ENCODE data around the gene TM9SF3. TPM values are rescaled to one million over a fixed set of nuclear protein-coding genes. Genes with fewer than 3 reads are reported as not detected.

TM9SF3 gene
- polyA plus RNA-seq, 2 of the 4 experiments (the other 2 are of a cell fraction): 92.9 to 138 TPM

DNA sequence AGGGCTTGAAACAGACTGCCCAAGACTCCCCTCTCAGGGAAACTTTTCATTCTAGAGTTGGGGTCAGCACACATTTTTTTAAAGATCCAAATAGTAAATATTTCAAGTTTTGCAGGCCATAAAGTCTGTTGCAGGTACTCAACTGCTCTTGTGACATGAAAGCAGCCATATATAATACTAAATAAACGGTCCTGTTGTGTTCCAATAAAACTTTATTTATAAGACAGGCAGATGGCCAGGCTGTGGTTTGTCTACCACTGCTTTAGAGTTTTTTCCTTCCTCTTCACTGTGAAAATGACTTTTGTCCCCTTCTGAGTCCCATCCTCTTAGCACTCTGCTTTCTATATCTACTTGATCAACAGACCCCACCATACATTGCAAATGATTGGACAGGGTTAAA, 40.5 kb upstream of the TM9SF3 start:
- no peaks in the 10 kb centered on the region for H3K4me1 ChIP-seq

DNA sequence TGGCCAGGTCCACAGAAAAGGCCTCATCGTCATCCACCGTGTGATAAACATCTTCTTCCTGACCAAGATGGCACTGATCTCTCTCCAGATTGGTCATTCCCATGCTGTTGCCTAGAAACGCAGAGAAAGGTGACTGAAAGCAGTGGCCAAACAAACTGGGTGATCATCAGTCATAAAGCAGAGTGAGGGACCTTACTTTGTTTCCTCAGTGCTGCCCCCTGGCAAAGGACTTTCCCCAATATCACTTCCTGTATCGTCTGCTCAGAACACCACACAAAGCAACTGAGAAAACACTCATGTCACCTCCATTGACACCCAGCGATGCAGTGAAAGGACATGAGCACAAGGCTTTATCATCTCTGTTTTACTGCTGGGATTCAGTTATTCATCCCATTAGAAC, 40.0 kb upstream of the TM9SF3 start:
- Histone ChIP-seq H3K4me2 (no peak overlapping the region), H3K27ac (no peak overlapping the region), H3K9me3 (no peaks in the 10 kb centered on the region), H3K4me1 (no peaks in the 10 kb centered on the region), H3K4me3 (no peak overlapping the region)
- no peak for TF ChIP-seq NR3C1 (IDR thresholded peaks at IDR 0.05)
- no peak for TF ChIP-seq SREBF2 (IDR thresholded peaks at IDR 0.05)
- TF ChIP-seq RNF2 (IDR thresholded peaks at IDR 0.05; ENCODE audit: borderline replicate concordance, low read depth): no peak
- no peak for TF ChIP-seq EHMT2 (IDR thresholded peaks at IDR 0.05; ENCODE audit: low read depth)
- TF ChIP-seq CHD4 (IDR thresholded peaks at IDR 0.05; ENCODE audit: borderline replicate concordance): no peak
- TF ChIP-seq POLR2AphosphoS2 (conservative IDR thresholded peaks at IDR 0.05; ENCODE audit: low read length): no peak
- TF ChIP-seq ZC3H11A (IDR thresholded peaks at IDR 0.05): no peak
- TF ChIP-seq, protein P1, sequence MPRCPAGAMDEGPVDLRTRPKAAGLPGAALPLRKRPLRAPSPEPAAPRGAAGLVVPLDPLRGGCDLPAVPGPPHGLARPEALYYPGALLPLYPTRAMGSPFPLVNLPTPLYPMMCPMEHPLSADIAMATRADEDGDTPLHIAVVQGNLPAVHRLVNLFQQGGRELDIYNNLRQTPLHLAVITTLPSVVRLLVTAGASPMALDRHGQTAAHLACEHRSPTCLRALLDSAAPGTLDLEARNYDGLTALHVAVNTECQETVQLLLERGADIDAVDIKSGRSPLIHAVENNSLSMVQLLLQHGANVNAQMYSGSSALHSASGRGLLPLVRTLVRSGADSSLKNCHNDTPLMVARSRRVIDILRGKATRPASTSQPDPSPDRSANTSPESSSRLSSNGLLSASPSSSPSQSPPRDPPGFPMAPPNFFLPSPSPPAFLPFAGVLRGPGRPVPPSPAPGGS (IDR thresholded peaks at IDR 0.05): no peak
- TF ChIP-seq MAZ (IDR thresholded peaks at IDR 0.05; ENCODE audit: borderline replicate concordance, low read depth, low read length): no peak
- no peak for TF ChIP-seq JUN (IDR thresholded peaks at IDR 0.05)
- peak in 1 of 2 experiments; percentile 64; a peak in 3 of 6 replicates for ATAC-seq
- CTCF ChIA-PET: no interaction called here
- 58% methylated on average over 5 of the region's 5 CpGs for WGBS (ENCODE audit: missing lambda C conversion rate)
- POLR2A ChIA-PET: no interaction called here
- DNase-seq (ENCODE audit: low read depth in 1 of 2, low spot score in 1 of 2): peak in 1 of 2 experiments; percentile 21
- FAIRE-seq: no peak

More for the DNA sequence above, 40.5 kb upstream of the TM9SF3 start:
- 31% methylated on average over 1 of the region's 1 CpG for WGBS (ENCODE audit: missing lambda C conversion rate)
- ATAC-seq (no peak), FAIRE-seq (no peak), DNase-seq (ENCODE audit: low read depth in 1 of 2, low spot score in 1 of 2) (no peak)
- no peak overlapping the region for H3K4me3 ChIP-seq
- ChIA-PET CTCF (interaction anchor here (1.0 kb wide), 1 partner anchor 11 kb away, joined by 3 read pairs; no protein-coding TSS in a partner anchor), POLR2A (no interaction called here)
- no peak overlapping the region for H3K4me2 ChIP-seq
- TF ChIP-seq RNF2 (IDR thresholded peaks at IDR 0.05; ENCODE audit: borderline replicate concordance, low read depth) (no peak), POLR2AphosphoS2 (conservative IDR thresholded peaks at IDR 0.05; ENCODE audit: low read length) (no peak), ZFP36 (IDR thresholded peaks at IDR 0.05; ENCODE audit: borderline replicate concordance, partially characterized antibody) (no peak), CHD2 (IDR thresholded peaks at IDR 0.05; ENCODE audit: low read length, partially characterized antibody) (no peak), HDAC2 (IDR thresholded peaks at IDR 0.05) (no peak), RARB (CRISPR knock-in tag; IDR thresholded peaks at IDR 0.05) (no peak), CEBPB (IDR thresholded peaks at IDR 0.05) (no peak), KDM5A (IDR thresholded peaks at IDR 0.05) (no peak), FOSB (CRISPR knock-in tag; IDR thresholded peaks at IDR 0.05) (no peak), JUNB (IDR thresholded peaks at IDR 0.05) (no peak), EP300 (IDR thresholded peaks at IDR 0.05) (no peak), SREBF2 (IDR thresholded peaks at IDR 0.05) (no peak), RAD21 (conservative IDR thresholded peaks at IDR 0.05 in 1 of 2, IDR thresholded peaks at IDR 0.05 in 1 of 2) (no peak), JUN (IDR thresholded peaks at IDR 0.05) (no peak)
- TF ChIP-seq, protein P2, sequence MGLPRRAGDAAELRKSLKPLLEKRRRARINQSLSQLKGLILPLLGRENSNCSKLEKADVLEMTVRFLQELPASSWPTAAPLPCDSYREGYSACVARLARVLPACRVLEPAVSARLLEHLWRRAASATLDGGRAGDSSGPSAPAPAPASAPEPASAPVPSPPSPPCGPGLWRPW (IDR thresholded peaks at IDR 0.05): no peak
- TF ChIP-seq, protein P3, sequence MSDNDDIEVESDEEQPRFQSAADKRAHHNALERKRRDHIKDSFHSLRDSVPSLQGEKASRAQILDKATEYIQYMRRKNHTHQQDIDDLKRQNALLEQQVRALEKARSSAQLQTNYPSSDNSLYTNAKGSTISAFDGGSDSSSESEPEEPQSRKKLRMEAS (IDR thresholded peaks at IDR 0.05): no peak
- TF ChIP-seq, protein P4, sequence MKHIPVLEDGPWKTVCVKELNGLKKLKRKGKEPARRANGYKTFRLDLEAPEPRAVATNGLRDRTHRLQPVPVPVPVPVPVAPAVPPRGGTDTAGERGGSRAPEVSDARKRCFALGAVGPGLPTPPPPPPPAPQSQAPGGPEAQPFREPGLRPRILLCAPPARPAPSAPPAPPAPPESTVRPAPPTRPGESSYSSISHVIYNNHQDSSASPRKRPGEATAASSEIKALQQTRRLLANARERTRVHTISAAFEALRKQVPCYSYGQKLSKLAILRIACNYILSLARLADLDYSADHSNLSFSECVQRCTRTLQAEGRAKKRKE (CRISPR knock-in tag; IDR thresholded peaks at IDR 0.05; ENCODE audit: low read depth): no peak
- no peak overlapping the region for H3K27ac ChIP-seq
- no peaks in the 10 kb centered on the region for H3K9me3 ChIP-seq

DNA sequence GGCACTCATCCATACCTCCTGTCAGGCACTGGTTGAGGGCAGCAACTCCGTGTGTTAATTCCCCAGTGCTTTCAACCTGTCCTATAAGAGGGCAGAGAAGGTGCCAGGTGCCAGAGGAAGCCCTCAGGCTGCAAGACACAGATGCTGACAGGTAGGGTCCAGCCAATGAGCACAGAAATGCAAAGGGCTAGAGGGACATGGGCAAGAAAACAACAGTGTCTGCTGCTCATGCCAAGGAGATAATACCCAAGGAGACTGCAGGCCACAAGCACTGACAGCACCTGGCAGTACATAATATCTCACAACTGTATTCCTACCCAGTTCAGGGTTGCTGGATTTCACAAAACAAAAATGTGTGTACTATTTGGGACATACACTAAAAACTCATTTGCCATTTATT, 38.4 kb upstream of the TM9SF3 start:
- H3K9me3 ChIP-seq: no peaks in the 10 kb centered on the region
- WGBS (ENCODE audit: missing lambda C conversion rate): 11% methylated on average over 1 of the region's 1 CpG
- no peak overlapping the region for H3K27ac ChIP-seq
- no peak for DNase-seq (ENCODE audit: low read depth in 1 of 2, low spot score in 1 of 2)
- no peak overlapping the region for H3K4me3 ChIP-seq
- CTCF ChIA-PET: interaction anchor here (1.2 kb wide), 1 partner anchor 8 kb away, joined by 3 read pairs; no protein-coding TSS in a partner anchor
- H3K4me1 ChIP-seq: no peaks in the 10 kb centered on the region
- POLR2A ChIA-PET: no interaction called here
- no peak for FAIRE-seq
- no peak for ATAC-seq
- H3K4me2 ChIP-seq: no peak overlapping the region
- TF ChIP-seq, protein P5, sequence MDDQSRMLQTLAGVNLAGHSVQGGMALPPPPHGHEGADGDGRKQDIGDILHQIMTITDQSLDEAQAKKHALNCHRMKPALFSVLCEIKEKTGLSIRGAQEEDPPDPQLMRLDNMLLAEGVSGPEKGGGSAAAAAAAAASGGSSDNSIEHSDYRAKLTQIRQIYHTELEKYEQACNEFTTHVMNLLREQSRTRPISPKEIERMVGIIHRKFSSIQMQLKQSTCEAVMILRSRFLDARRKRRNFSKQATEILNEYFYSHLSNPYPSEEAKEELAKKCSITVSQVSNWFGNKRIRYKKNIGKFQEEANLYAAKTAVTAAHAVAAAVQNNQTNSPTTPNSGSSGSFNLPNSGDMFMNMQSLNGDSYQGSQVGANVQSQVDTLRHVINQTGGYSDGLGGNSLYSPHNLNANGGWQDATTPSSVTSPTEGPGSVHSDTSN (IDR thresholded peaks at IDR 0.05): no peak
- TF ChIP-seq JUNB (IDR thresholded peaks at IDR 0.05): no peak
- no peak for TF ChIP-seq EHF (CRISPR knock-in tag; IDR thresholded peaks at IDR 0.05)
- no peak for TF ChIP-seq ZSCAN20 (CRISPR knock-in tag; IDR thresholded peaks at IDR 0.05)
- no peak for TF ChIP-seq POLR2A (IDR thresholded peaks at IDR 0.05; ENCODE audit: low read length)
- no peak for TF ChIP-seq MYC (IDR thresholded peaks at IDR 0.05; ENCODE audit: borderline replicate concordance, low read length)
- TF ChIP-seq, protein P6, sequence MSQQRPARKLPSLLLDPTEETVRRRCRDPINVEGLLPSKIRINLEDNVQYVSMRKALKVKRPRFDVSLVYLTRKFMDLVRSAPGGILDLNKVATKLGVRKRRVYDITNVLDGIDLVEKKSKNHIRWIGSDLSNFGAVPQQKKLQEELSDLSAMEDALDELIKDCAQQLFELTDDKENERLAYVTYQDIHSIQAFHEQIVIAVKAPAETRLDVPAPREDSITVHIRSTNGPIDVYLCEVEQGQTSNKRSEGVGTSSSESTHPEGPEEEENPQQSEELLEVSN (IDR thresholded peaks at IDR 0.05; ENCODE audit: borderline replicate concordance, low read depth): no peak
- no peak for TF ChIP-seq EHMT2 (IDR thresholded peaks at IDR 0.05; ENCODE audit: low read depth)
